HG03103 (cell line): ENCODE measurements around the gene ZFR2.
"Not testable (repeated sequence)": the region's sequence is repeated elsewhere in the genome, so short reads cannot be mapped to it uniquely, and the experiment has no call there.

ENCODE experiments used
- ATAC-seq: cut with Tn5 transposase; IDR thresholded peaks from one replicate; pipeline ENCODE4 v1.9.1; 2021; ENCODE audit warnings: low read depth; ENCODE audit not compliant: unreplicated experiment

The ZFR2 gene

DNA sequence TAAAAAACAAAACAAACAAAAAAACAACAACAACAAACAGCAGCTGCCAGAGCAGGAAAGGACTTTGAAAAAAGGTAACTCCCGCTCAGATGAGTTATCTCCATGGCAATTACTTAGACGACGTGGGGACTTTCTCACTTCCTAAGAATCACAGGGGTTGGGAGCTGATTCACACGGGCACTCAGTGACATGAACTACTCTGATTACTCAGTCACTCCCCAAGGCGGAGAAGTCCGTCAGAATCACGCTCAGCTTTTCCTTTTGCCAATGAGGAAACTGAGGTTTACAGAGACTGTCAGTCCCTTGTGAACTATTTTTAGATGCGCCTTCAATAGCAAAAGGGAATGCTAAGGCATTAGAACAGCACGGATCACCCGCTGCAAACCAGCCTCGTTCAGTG is 50.4 kb downstream of the ZFR2 start:
- no peak for ATAC-seq

DNA sequence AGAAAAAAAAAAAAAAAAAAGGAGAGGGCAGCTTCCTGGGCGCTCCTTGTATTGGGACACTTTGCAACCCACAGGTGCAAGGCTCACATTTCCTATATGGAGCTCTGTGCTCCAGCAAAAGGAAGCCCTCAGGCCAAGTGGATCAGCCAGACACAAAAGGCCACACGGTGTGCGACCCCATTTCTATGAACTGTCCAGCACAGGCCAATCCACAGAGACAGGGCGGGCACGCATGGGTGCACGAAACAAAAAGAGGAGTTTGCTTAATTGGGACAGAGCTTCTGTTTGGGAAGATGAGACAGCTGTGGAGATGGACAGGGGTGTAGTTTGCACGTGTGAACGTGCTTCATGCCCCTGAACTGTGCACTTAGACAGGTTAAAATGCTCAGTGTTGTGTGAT is 51.1 kb downstream of the ZFR2 start:
- no peak for ATAC-seq

DNA sequence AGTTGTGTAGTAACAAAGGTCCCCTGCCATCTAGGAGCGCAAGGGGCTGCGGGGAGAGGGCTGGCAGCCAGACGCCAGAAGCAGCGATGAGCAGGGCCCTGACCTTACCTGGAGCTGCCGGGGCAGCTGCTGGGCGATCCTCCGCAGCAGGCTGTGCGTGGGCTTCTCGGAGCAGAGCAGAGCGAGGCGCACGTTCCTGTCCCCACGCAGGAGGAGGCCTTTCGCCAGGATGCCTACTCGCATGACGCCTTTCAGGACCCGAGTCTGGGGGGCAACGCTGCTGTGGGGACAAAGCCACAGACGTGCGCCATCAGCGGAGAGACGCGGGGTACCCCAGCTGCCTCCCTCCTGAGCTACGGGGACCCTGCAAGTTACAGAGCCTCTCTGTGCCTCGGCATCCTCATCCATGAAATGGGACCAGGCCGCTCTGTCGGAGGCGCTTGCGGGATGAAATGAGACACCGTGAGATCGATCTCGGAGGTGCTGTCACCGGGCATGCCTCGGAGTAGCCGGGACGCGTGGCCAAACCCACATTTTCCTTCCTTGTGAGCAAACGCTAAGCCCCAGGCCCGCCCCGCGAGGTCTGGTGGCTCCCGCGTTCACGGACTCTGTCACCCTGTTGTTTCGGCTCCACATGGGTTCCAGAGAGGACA is 52.1 kb downstream of the ZFR2 start:
- ATAC-seq, result no peak

DNA sequence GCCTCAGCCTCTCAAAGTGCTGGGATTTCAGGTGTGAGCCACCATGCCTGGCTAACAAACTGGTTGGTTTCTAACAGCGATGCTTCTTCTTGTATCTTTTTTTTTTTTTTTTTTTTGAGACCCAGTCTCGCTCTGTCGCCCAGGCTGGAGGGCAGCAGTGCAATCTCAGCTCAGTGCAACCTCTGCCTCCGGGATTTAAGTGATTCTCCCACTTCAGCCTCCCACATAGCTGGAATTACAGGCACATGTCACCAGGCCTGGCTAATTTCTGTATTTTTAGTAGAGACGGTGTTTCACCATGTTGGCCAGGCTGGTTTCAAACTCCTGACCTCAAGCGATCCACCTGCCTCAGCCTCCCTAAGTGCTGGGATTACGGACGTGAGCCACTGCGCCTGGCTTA is 52.7 kb downstream of the ZFR2 start:
- not testable (repeated sequence) for ATAC-seq

DNA sequence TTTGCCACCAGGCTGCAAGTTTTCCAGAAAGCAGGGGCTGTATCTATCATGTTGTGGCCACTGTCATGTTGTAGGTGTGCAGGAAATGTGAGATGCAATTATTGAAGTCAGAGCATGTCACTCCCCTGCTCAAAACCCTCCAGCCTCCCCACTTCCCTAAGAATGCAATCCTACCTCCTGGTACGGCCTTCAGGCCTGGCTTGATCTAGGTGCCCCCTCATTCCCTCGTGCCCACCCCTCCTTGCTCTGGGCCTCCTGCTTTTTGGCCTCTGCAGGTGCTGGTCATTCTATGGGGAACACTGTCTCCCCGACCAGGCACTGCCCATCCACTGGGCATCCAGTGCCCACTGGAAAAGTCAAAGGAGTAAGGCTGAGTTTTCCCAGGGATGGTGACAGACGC is 54.2 kb downstream of the ZFR2 start:
- ATAC-seq, result no peak

DNA sequence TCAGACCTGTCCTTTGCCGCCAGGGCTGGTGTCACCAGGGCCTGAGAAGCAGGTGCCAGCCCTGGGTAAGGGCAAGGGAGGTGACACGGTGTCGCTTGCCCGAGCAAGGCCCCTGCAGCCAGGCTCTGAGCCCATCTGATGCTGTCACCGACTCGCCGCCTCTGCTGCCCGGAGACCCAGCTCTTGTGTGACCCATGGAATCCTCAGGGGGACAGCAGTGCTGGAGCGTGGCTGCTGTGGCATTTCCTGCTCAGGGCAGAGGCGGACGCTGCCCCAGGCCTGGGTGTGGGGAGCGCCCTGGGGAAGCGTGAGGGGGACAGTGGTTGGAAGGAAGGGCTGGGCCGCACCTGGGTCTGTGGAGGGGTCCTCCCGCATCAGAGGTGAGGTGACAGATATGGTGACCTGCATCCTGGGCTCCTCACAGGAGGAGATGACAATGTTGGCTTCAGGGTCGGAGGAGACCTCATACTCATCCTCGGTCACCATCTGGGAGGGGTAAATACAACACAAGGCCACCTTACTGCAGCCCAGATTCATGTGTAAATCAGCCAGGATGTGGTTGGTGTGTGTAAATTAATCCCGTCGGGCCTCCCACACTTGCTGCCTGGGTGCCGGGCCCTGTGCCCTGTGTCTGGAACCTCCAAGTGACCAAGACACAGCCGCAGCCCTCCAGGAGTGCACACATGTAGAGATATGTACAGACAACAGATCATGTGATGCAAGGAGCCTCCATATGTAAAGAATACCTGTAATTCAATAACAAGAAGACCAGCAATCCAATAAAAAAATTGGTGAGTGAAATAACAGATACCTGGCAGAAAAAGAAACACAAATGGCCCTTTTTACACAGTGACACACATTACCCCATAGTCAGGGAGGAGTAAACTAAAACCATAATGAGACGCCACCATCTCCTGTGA is 55.1 kb downstream of the ZFR2 start:
- ATAC-seq, result no peak

DNA sequence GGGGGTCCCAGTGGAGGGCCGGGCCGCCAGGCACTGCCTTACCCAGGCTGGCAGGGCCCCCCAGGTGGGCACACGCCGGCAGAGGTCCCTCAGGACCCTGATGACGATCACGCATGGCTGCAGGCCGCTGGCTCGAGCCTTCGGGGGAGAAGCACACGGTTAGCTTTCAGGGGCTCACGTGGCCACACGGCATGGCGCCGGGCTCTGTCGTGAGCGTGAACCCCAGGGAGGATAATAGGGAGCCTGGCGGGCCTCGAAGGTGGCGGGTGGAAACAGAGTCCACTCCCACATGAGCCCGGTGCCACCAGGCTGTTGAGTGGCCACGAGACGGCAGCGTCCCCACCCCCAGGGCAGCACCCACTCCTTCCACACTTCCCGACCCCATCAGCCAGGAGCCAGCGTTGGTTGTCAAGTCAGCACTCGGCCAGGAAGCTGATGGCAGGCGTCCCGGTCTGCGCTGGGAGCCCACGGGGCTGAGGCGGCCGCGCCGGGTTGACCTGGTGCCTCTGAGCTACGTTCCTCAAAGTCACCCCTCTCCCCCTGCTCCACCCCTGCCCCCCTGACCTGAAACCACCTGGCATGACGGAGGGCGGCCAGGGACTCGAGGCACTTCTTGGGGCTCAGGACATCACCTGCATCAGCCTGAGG is 58.0 kb downstream of the ZFR2 start:
- no peak for ATAC-seq

DNA sequence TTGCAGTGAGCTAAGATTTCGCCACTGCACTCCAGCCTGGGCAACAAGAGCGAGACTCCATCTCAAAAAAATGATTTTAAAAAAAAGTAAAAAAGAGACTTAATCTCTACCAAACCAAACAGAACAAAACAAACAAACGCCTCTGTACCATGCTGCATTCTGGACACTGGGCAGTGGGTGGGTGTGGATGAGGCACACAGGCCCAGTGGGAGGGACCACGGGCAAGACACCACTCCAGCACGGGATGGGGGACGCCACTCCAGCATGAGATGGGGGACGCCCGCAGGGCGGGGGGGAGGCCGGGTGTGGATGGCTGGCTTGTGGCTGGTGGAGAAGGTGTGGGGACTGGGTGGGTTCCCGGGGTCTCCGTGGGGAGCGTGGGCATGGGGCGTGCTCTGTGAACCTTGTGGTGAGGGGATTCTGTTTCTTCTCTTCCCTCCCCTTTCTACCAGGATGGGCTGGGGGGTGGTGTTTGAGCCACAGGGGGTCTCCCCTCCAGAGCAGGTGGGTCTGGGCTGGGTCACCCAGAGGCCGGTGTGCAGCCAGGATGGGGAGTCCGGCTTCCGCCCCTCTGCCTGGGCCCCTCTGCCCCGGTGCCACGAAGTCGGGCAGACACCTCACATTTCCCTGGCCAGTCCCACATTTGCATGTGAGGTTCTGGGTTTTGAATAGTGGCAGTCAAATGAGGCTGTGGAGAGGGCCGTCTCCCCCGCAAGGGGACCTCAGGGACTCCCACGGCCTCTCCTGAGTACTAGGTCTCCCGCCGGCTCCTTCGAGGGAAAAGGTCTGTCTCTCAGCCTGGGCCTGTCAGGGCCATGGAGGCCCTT is 58.7 kb downstream of the ZFR2 start:
- ATAC-seq, result no peak

DNA sequence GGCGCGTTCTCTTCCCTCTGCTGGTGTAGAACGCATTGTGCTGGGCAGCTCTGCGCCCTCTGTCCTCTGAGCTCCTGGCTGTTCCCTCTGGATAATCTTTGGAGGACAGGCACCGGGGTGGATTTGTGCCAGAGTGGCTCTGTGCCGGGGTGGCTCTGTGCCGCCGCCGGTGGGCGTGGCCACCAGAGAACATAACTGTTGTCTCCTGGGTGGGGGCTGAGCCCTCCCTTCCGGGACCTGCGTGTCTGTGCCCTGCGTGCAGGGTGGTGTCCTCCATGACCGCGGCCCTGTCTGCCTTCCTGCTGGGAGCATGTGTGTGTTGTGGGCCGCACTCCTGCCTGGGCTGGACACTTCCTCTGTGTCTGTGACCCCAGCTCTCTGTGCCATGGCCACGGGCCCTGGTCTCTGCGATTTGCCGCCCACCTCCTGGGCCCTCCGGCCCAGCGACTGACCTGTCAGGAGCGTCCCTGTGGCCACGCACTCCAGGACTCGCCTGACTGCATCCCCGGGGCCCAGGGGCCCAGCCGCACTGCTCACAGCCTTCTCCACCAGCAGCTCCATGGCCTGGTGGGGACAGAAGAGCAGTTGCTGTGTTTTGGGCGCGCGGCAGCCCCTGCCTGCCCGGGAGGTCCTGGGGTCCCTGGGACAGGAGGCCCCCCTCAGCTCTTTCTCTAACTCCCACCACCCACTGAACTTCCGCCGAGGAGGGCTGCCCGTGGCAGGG is 60.3 kb downstream of the ZFR2 start:
- no peak for ATAC-seq

DNA sequence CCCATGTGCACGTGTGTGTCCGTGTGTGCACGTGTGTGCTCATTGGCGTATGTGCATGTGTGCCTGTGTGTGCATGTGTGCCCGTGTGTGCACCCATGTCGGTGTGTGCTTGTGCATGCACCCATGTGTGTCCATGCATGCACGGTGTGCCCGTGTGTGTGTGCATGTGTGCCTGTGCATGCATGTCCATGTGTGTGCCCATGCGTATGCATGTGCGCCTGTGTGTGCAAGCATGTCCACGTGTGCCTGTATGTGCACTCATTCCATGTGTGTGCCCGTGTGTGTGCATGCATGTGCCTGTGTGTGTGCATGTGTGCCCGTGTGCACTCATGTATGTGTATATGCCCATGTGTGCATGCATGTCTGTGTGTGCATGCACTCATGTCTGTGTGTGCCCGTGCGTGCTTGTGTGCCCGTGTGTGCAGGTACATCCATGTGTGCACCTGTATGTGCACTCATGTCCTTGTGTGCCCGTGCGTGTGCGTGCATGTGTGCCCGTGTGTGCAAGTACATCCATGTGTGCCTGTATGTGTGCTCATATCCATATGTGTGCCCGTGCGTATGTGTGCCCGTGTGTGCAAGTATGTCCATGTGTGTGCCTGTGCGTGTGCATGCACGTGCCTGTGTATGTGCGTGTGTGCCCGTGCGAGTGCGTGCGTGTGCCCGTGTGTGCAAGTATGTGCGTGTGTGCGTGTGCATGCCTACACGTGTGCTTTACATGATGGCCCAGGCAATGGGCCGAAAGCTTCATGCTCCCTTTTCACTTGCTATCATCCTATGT is 61.1 kb downstream of the ZFR2 start:
- ATAC-seq, result no peak

DNA sequence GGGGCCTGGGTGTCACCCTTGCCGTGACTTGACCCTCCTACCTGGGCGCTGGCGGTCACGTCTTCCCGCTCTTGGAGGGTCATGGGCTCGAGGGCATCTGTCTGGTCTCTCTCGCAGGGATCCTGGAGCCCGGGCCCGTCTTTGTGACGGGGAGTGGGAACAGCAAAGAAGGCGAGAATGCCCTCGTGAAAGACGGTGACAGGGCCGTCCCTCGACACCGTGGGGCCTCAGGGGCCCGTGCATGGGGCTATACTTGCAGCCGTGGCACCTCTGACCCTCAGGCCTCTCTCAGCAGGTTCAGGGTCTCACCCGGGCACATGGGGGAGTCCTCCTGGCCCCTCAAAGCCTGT is 61.7 kb downstream of the ZFR2 start:
- no peak for ATAC-seq

DNA sequence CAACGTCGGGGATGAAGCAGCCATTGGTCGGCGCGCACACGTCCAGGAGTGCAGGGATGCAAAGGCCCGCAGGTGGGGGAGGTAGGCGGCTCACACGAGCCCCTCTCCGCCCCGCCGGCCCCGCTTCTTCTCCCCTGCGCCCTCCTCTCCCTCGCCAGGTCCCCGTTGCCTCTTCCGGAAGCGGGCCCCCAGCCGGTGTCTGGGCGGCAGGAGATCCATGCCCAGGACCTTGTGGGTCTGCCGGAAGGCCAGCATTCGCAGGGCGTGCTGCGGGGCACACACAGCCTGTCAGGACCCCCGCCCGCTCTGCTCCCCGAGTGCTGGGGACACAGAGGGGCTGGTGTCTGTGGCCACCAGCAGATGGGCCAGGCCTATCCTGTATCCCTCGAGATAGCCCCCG is 63.0 kb downstream of the ZFR2 start:
- ATAC-seq, result no peak

DNA sequence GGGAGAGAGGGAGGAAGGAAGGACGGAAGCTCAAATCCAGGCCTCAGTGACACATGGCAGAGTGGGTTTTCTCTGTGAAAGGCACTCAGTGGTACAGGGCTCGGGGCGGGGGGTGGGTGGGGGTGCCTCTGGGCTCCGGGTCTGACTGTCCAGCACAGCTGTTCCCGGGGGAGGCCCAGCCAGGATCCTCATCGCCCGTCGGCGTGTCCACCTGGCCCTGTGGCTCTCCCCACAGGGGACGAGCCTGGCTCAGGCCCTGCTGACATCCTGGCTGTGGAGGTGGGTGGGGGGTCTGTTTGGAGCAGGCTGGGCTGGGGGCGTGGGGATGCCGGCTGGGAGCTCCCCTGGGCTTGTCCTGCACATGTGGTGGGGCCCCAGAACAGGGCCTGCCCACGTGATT is 64.4 kb downstream of the ZFR2 start:
- ATAC-seq, result no peak

DNA sequence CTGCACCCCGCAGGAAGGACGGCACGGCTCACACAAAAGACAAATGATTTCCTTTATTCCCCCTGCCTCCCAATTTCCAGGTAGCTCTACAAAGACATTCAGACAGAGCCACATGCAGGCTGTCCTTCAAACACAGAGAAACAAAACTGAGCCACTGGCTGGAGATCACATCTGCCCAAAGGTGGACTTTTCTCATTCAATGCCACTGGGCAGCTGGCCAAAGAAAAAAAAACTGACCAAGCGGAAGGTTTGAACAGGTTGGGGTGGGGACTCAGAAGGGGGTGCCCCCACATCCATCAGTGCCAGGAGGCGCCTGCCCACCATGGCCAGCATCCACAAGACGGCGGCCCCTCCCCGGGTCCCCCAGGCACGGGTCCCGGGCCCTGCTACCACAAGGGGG is 64.9 kb downstream of the ZFR2 start:
- no peak for ATAC-seq

DNA sequence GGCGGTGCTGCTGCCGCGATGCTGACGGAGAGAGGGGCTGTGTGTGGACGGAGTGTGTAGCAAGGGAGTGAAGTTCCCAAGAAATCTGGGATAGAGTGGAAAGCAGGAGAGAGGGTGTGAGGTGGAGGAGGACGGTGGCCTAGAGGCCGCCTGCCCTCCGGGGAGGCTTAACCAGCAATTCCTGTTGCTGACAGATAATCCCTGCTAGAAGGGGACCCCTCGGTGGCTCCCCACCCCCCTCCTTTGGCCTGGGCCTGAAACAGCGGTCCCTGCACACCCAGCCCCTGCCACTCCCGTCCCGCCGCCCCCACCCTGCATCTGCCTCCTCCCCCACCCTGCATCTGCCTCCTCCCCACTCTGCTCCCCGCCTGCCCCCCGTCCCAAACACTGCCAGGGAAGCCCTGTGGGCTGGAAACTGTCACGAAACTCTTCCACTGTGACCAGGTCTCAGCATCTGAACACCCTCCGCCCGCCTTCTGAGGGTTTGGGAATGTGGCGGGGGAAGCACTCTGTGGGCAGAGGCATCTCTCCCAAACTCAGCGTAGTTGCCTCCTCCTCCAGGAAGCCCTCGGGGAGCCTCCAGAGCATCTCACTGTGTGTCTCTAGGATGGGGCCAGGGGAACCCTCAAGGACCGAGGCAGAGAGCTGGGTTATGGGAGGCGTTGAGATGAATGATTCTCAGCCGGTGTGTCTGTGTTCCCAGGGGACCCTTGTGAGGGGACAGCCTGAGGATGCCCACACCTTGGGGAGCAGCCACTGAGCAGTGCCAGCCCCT is 65.5 kb downstream of the ZFR2 start:
- no peak for ATAC-seq

DNA sequence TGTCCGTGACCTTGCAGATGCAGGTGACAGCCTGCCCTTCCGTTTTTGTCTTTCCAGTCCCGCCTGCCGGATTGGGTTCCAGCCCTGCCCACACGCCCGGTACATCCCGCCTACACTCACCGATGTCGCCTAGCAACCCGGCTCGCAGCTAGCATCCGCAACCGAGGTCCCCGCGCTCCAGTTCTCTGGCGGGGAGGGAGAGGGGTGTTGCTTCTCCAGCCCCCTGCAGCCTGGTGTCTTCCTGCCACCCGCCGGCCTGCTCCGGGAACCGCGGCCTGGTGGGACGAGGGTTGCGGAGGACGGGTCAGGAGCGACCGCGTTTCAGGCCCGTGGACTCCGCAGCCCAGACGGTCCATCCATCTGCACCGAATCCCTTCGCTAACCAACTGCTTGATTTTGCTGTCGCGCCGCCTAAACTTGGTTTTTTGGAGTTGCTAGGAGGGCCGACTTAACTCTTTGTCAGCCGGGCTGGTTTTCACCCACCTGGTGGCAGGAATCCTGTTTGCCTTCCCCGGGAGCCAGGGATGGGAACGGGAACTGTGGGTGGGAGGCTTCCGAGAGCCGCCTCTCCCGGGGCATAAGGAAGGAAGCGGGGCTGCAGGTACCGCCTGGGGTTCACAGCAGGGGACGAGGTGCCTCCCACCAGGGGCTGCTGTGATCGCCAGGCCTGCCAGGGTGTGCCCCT is 67.3 kb downstream of the ZFR2 start:
- no peak for ATAC-seq

DNA sequence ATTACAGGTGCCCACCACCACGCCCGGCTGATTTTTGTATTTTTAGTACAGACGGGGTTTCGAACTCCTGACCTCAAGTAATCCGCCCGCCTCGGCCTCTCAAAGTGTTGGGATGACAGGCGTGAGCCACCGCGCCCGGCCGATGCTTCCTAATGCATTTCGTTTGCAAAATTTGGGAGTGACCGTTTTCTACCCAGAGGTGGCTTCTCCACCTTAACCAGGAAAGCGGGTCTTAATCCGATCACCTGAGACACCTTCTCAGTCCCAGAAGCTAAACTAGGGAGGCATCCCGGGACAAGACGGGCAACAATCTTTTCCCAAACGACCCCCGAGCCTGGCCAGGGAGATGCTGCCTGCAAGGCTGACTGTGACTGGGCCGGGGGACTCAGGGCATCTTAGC is 67.8 kb downstream of the ZFR2 start:
- no peak for ATAC-seq

DNA sequence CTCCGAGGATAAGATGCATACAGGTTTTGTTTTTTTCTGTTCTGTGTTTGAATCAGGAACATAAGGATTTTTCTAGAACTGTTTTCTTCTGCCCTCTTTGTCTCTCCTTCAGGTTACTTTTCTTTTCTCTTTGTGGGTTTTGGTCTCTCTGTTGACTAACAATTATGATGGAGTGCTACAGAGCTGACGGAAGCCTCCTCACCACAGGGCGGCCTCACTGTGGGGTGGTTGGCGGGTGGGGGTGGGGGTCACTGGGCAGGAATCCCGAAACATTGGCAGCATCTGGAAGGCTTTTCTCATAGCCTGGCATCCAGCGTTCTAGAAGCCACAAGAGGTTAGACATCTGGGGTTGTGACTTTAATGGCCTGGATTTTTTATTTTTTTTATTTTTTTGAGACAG is 70.7 kb downstream of the ZFR2 start:
- ATAC-seq, result no peak
